HG03521 (cell line): ENCODE results near the gene PYGO2.
"Not testable (repeated sequence)": the region's sequence is repeated elsewhere in the genome, so short reads cannot be mapped to it uniquely, and the experiment has no call there.

Experiments
- ATAC-seq: cut with Tn5 transposase; IDR thresholded peaks from one replicate; pipeline ENCODE4 v1.9.1; 2021; ENCODE audit warnings: mild to moderate bottlenecking, moderate library complexity; ENCODE audit not compliant: unreplicated experiment

PYGO2 gene

GRCh38 chr1:154982897-154983648, 21.5 kb upstream of the PYGO2 start, which contains the start of gene FLAD1:
TSS of gene FLAD1 (plus strand) at chr1:154983344. CDS start at chr1:154983695, 351 bp downstream.
- peak; percentile 97 for ATAC-seq

DNA sequence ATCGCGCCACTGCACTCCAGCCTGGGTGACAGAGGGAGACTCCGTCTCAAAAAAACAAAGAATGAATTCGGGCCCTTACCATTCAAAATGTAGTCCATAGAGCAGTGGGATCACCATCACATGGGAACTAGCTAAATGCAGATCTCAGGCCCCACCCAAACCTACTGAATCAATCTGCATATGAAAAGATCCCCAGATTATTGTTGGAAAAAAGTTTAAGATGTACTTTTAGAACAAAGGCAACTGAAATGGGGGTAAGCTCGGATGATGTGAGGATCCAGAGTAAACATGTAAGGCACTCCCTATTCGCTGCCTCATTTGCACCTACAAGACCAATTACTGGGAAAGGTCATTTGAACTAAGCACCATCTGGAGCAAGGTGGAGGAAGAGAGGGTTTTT, 20.8 kb upstream of the PYGO2 start:
- ATAC-seq: no peak

GRCh38 chr1:154978360-154978759, 16.8 kb upstream of the PYGO2 start:
- ATAC-seq: no peak

DNA sequence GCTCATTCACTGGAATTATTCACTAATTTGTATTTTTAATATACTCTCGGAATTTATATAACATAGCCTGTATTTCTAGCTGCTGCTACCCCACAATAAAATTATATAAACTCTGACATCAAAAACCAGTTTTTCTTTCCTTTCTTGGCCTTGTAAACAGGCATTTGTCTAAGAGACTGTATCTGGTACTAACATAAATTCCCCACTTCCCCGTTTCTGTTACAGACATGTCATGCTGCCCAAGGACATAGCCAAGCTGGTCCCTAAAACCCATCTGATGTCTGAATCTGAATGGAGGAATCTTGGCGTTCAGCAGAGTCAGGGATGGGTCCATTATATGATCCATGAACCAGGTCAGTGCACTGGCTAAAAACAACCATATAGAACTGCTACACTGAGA, 16.2 kb upstream of the PYGO2 start:
- ATAC-seq: not testable (repeated sequence)

GRCh38 chr1:154975409-154976059, 14.0 kb upstream of the PYGO2 start:
- no peak for ATAC-seq

- peak; percentile 36 for ATAC-seq
Measured at GRCh38 chr1:154974808-154975408, 13.3 kb upstream of the PYGO2 start.

- ATAC-seq: peak; percentile 79
Measured at GRCh38 chr1:154974102-154974807, 12.7 kb upstream of the PYGO2 start, which contains the start of gene CKS1B. TSS of gene CKS1B (plus strand) at chr1:154974681. CDS start at chr1:154974746, 65 bp downstream.

DNA sequence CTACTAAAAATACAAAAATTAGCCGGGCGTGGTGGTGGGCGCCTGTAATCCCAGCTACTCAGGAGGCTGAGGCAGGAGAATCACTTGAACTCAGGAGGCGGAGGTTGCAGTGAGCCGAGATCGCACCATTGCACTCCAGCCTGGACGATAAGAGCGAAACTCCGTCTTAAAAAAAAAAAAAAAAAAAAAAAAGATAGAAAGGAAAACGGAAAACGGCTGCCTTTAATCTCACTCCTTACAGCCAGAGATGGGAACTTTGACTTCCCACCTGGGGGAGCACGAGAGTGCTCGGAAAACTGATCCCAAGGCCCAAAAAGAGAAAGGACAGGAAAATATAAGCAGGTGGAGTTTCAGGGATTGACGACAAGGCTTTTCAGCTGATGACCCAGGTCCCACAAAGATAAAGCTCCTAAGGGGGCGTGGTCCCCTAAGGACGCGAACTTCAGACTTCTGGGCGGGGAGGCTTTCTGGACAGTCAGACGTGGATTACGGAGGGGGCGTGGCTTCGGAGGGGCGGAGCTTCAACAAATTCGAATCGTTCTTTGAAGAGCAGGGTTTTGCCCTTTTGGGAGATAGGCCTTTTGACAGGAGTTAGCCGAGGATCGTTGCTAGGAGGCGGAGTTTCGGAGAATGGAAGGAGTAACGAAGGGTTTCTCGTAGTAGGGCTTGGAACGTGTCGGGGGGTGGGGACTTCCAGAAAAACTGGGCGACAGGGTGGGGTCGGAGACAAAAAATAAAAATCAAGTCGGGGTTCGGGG, 11.9 kb upstream of the PYGO2 start:
- peak; percentile 23 for ATAC-seq

DNA sequence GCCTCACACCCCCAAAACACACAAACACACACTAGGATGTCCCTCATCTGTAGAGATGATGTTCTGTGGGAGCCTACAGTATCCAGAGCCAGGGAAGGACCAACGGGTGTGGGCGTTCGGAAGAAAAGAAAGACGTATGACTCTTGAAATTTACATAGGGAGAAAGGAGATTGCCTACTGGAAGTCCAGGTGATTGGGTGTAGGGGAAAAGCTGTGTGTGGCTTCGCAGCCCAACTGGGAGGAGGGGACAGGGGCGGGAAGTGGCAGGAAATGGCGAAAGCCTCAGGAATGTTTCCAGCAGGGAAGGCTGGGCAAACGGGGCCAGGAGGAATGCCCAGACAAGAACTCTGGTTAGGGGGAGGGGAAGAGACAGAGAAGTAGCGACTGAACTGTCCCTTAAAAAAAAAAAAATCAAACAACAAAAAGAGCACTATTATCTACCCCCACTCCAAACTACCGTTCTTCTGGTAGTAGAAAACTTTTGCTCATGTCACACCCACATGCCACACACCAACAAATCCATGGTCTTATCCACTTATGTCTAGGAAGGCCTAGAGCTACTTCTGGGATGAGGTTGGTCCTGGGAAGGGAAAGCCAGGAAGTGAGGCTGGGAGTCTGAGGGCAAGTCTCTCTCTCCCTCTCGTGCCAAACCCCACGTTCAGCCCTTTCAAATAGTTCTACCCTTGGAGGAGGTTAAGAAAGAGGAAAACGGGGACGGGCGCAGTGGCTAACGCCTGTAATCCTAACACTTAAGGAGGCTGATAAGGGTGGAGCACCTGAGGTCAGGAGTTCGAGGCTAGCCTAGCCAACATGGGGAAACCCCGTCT, 11.1 kb upstream of the PYGO2 start:
- ATAC-seq: no peak

- ATAC-seq: no peak
Measured at GRCh38 chr1:154972213-154972516, 10.6 kb upstream of the PYGO2 start.

DNA sequence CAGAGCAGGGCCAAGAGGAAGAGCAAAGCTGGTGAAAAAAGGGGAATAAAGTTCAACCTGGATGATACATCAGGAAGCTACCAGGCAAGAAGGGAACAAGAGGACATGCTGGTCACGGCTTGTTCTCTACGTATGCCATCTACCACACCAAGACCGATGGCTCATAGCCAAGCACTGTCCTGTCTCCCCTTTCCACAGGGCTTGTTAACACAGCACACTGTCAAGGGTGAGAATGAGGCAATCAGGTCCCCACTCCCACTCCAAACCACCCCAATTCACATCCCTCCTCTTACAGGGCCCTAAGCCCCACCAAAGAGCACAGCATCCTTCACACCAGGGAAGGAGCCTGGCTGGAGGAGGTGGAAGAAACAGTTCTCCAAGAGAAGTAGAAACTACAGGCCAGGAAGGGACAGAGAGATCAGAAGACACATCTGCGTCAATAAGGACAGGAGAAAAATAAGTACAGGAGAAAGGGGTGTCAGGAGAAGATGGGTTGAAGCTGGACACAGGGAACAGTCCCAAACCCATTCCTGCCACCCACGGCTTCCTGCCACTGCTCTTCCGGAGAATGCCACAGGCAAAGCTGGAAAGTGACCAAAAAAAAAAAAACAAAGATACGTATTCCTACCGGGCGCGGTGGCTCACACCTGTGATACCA, 9.9 kb upstream of the PYGO2 start:
- no peak for ATAC-seq

- ATAC-seq: no peak
Measured at GRCh38 chr1:154970631-154971340, 9.2 kb upstream of the PYGO2 start, which contains the start of gene SHC1. TSS of gene SHC1 (minus strand) at chr1:154970747. CDS start at chr1:154970526, 221 bp downstream.

DNA sequence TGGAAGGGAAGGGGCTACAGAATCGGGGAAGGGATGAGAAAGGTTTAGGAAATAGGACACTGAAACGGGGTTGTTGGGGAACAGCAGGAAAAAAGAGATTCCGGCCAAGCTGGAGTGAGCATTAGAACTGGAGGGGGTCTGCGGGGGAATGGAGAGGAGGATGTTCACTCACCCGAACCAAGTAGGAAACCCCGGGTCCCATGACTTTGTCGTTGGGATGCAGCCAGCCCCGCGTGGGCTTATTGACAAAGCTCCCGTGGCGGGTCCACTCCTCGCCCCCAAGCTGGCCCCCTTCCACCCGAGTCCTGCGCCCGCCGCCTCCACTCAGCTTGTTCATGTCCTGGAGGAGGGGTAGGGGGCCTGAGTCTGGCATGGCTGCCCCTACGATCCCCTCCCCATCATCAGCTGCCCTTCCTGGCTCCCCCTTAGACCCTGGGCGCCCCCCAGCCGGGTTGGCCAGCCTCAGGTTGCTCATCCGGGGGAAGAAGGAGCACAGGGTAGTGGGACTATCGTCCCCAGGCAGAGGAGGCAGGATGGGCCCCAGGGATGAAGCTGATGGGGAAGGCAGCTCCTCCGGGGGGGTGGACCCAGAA, 8.4 kb upstream of the PYGO2 start:
- no peak for ATAC-seq

- no peak for ATAC-seq
Measured at GRCh38 chr1:154969246-154969645, 7.7 kb upstream of the PYGO2 start.

- no peak for ATAC-seq
Measured at GRCh38 chr1:154968731-154969130, 7.1 kb upstream of the PYGO2 start.

- no peak for ATAC-seq
Measured at GRCh38 chr1:154967331-154967950, 5.9 kb upstream of the PYGO2 start.

DNA sequence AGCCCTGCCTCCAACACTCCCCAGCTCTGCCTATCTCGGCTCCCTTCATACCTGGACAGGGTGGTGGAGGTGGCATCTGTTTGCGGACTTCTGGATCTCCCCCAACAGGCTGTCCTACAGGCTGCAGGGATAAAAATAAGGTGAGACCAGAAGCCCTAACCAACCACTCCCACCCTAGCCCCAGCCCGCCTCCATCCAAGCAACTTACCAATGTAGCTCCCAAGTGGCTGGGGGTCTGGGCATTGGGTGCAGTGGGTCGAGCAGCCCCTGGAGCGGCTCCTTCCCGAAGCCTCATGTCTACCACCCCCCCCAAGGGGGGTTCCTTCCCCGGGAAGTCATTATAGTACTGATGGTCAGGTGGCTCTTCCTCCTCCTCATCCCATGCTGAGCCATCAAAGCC, 4.5 kb upstream of the PYGO2 start:
- no peak for ATAC-seq

GRCh38 chr1:154964359-154964758, 2.8 kb upstream of the PYGO2 start:
- ATAC-seq: no peak
